Measurements from ENCODE around the gene ABTB2.
"Not testable (repeated sequence)": the region's sequence is repeated elsewhere in the genome, so short reads cannot be mapped to it uniquely, and the experiment has no call there.

ABTB2 gene

DNA sequence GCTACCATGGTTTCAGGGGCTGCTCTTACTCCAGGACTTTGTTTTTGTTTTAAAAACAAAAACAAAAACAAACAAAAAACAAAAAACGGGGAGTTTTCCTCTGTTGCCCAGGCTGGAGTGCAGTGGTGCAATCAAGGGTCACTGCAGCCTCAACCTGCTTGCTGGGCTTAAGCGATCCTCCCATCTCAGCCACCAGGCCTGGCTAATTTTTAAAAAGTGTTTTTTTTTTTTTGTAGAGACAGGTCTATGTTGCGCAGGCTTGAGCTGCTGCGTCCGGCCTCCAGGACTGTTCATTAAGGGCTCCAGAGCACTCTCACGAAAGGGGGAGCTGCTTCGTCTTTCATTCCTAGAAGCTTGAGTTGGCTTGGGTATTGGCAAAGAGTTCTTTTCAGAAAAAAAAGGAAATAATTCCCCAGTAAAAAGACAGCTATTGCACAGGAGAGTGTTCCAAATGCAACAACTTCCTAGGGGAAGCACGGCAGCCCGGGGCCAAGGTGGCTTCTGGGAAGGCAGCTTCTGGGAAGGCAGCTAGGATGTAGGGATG, 173.9 kb downstream of the ABTB2 start:
- DNase-seq, result no peak
- Histone ChIP-seq H3K27me3 (ENCODE audit: insufficient read depth, low read depth, severe bottlenecking) (no peaks in the 10 kb centered on the region), H3K4me3 (ENCODE audit: low read depth, low read length) (no peak overlapping the region), H3K27ac (no peak overlapping the region), H3K36me3 (no peaks in the 10 kb centered on the region; the same call in 1 of the 2 replicates), H3K9me3 (ENCODE audit: severe bottlenecking) (no peaks in the 10 kb centered on the region)
- TF ChIP-seq, protein P1, sequence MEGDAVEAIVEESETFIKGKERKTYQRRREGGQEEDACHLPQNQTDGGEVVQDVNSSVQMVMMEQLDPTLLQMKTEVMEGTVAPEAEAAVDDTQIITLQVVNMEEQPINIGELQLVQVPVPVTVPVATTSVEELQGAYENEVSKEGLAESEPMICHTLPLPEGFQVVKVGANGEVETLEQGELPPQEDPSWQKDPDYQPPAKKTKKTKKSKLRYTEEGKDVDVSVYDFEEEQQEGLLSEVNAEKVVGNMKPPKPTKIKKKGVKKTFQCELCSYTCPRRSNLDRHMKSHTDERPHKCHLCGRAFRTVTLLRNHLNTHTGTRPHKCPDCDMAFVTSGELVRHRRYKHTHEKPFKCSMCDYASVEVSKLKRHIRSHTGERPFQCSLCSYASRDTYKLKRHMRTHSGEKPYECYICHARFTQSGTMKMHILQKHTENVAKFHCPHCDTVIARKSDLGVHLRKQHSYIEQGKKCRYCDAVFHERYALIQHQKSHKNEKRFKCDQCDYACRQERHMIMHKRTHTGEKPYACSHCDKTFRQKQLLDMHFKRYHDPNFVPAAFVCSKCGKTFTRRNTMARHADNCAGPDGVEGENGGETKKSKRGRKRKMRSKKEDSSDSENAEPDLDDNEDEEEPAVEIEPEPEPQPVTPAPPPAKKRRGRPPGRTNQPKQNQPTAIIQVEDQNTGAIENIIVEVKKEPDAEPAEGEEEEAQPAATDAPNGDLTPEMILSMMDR (IDR thresholded peaks at IDR 0.05; ENCODE audit: low read depth, low read length), result no peak

DNA sequence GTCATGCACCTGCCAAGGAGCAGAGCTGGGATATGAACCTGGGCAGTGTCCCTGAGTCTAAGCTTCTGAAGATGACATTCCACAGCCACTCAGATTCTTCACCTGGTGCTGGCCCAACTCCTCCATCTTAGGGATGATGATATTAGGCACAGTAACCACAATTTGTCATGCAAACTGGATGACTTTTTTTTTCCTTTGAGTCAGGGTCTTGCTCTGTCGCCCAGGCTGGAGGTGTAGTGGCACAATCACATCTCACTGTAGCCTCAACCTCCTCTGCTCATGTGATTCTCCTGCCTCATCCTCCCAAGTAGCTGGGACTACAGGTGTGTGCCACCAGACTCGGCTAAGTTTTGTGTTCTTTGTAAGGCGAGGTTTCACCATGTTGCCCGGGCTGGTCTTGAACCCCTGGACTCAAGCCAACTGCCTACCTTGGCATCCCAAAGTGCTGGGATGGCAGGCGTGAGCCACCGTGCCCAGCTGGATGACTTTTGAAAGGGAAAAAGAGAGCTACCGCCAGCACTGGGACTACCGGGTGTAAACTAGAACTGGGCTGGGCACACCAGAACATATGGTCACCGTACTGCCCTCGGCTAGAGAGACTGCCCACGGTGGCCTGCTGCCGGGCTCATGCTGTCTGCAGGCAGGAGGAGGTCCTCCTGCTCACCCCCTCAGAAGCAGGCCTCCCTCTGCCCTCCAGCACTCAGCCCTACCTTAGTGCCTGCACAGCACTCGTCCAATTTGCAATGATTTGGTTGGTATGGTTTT, 174.7 kb downstream of the ABTB2 start:
- TF ChIP-seq, protein P1 (IDR thresholded peaks at IDR 0.05; ENCODE audit: low read depth, low read length), result no peak
- H3K4me3 ChIP-seq (ENCODE audit: low read depth, low read length), result no peak overlapping the region
- DNase-seq, result no peak
- H3K36me3 ChIP-seq, result no peaks in the 10 kb centered on the region; the same call in 1 of the 2 replicates
- no peaks in the 10 kb centered on the region for H3K27me3 ChIP-seq (ENCODE audit: insufficient read depth, low read depth, severe bottlenecking)
- no peaks in the 10 kb centered on the region for H3K9me3 ChIP-seq (ENCODE audit: severe bottlenecking)
- H3K27ac ChIP-seq, result no peak overlapping the region

DNA sequence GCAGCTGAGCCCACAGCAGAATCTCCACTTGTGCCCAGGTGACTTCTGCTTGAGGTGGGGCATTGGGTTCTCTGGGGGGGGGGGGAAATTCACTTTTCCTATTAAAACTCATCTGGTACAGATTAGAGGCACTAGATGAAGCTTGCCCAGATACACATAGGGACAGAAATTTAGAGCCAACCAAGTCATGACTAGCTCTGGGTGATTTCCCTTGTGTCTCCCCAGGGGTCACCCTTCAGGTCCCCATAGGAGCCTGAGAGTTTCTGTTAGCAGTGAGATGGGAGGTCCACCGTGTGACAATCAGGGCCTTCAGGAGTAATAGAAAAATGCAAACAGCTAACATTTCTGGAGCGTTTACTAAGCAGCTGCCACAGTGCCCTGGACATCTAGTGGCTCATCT, 175.4 kb downstream of the ABTB2 start:
- Histone ChIP-seq H3K4me3 (ENCODE audit: low read depth, low read length) (no peak overlapping the region), H3K36me3 (no peaks in the 10 kb centered on the region; the same call in 1 of the 2 replicates), H3K27me3 (ENCODE audit: insufficient read depth, low read depth, severe bottlenecking) (no peaks in the 10 kb centered on the region), H3K9me3 (ENCODE audit: severe bottlenecking) (no peaks in the 10 kb centered on the region), H3K27ac (no peak overlapping the region)
- TF ChIP-seq, protein P1 (IDR thresholded peaks at IDR 0.05; ENCODE audit: low read depth, low read length), result no peak
- no peak for DNase-seq

DNA sequence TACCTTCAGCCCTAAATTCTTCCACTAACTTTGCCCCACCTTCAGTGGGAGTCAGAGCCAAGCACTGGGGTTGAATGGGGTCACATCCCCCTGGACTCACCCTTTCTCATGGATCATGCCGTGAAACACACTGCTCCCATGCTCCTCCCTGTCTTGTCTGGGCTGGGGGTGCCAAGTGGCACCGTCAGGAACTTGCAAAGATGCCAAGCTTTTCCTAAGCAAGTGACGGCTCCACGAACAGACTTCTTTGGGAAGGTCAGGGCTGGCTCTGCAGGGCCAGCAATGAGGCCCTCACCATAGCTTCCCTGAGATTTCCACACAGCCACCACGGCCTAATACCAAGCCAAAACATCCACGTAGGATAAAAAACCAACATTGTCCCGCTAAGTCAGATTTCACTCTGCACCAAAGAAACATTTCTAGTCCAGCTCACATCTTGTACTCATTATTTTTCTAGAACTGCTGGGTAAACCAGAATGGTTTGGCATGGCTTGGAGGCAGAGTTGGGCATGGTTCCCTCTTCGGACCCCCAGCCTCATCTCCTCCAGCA, 175.9 kb downstream of the ABTB2 start:
- TF ChIP-seq, protein P1 (IDR thresholded peaks at IDR 0.05; ENCODE audit: low read depth, low read length), result no peak
- H3K27me3 ChIP-seq (ENCODE audit: insufficient read depth, low read depth, severe bottlenecking), result no peaks in the 10 kb centered on the region
- no peak for DNase-seq

DNA sequence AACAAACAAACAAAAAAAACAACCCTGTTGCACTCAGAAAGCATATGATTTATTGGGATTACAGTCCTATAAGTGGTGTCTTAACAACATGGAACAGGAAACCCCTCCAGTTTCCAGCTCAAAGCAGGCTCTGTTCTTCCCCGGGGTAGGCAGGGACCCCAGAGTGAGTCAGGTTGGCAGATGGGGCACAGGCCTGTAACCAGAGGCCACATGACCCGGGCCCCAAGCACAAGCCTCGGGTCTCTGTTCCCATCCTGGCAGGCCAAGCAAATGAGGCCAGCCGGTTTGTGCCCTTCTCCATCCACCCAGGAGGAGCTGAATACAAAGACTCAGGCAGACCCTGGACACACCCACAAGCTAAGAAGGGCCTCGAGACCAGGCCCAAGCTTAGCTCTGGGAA, 176.6 kb downstream of the ABTB2 start:
- Histone ChIP-seq H3K27me3 (ENCODE audit: insufficient read depth, low read depth, severe bottlenecking) (no peaks in the 10 kb centered on the region), H3K4me3 (ENCODE audit: low read depth, low read length) (no peak overlapping the region), H3K36me3 (no peaks in the 10 kb centered on the region; the same call in 1 of the 2 replicates), H3K9me3 (ENCODE audit: severe bottlenecking) (no peaks in the 10 kb centered on the region), H3K27ac (no peak overlapping the region)
- no peak for DNase-seq
- TF ChIP-seq, protein P1 (IDR thresholded peaks at IDR 0.05; ENCODE audit: low read depth, low read length), result no peak

More for the DNA sequence above, 175.9 kb downstream of the ABTB2 start:
- Histone ChIP-seq H3K27ac (no peak overlapping the region), H3K9me3 (ENCODE audit: severe bottlenecking) (no peaks in the 10 kb centered on the region), H3K36me3 (no peaks in the 10 kb centered on the region; the same call in 1 of the 2 replicates), H3K4me3 (ENCODE audit: low read depth, low read length) (no peak overlapping the region)

DNA sequence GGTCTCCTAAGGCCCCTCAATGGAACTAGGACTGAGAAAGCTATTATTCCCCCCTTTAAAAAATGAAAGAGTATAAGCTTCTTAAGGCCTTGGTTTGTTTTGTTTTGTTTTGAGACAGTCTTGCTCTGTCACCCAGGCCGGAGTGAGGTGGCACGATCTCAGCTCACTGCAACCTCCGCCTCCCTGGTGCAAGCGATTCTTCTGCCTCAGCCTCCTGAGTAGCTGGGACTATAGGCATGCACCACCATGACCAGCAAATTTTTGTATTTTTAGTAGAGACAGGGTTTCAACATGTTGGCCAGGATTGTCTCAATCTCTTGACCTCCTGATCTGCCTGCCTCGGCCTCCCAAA, 177.0 kb downstream of the ABTB2 start:
- H3K4me3 ChIP-seq (ENCODE audit: low read depth, low read length); H3K27ac ChIP-seq: not testable (repeated sequence)

More for the DNA sequence above, 177.0 kb downstream of the ABTB2 start:
- H3K27me3 ChIP-seq (ENCODE audit: insufficient read depth, low read depth, severe bottlenecking); H3K36me3 ChIP-seq; H3K9me3 ChIP-seq (ENCODE audit: severe bottlenecking); DNase-seq: not testable (repeated sequence)

All from WERI-Rb-1 (cell line).